ENCODE measurements around the gene GPR85. TPM values are rescaled to one million over a fixed set of nuclear protein-coding genes. Genes with fewer than 3 reads are reported as not detected.

Gene GPR85, protein sequence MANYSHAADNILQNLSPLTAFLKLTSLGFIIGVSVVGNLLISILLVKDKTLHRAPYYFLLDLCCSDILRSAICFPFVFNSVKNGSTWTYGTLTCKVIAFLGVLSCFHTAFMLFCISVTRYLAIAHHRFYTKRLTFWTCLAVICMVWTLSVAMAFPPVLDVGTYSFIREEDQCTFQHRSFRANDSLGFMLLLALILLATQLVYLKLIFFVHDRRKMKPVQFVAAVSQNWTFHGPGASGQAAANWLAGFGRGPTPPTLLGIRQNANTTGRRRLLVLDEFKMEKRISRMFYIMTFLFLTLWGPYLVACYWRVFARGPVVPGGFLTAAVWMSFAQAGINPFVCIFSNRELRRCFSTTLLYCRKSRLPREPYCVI
- total RNA-seq (2022; extraction: Qiagen RNA extraction) = not detected in 5 replicates

DNA sequence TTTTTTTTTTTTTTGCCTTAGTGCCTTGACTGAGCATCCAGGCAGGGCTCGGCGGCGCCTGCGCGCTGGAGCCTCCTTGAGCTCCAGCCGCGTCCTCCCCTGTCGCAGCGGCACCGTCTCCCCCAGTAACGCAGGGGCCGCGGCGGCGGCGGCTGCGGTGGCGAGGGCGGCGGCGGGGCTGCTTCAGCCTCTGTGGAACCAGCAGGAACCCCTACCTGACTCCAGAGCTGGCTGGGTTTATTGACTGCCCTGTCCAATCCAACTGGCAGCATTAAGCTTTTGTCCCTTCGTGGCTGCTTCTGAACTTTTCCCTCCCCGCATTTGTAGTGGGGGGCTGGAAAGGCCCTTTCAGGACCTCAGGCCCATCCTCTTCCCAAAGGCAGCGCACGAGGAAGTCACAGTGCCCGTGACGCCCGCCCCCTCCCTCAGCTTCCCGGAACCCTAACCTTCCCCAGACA is at the start of gene GPR85:
Gene GPR85 (minus strand): TSS at position 397 of the 458 bp plus-strand sequence. CDS start 2,106 bp downstream, outside the sequence.

DNA sequence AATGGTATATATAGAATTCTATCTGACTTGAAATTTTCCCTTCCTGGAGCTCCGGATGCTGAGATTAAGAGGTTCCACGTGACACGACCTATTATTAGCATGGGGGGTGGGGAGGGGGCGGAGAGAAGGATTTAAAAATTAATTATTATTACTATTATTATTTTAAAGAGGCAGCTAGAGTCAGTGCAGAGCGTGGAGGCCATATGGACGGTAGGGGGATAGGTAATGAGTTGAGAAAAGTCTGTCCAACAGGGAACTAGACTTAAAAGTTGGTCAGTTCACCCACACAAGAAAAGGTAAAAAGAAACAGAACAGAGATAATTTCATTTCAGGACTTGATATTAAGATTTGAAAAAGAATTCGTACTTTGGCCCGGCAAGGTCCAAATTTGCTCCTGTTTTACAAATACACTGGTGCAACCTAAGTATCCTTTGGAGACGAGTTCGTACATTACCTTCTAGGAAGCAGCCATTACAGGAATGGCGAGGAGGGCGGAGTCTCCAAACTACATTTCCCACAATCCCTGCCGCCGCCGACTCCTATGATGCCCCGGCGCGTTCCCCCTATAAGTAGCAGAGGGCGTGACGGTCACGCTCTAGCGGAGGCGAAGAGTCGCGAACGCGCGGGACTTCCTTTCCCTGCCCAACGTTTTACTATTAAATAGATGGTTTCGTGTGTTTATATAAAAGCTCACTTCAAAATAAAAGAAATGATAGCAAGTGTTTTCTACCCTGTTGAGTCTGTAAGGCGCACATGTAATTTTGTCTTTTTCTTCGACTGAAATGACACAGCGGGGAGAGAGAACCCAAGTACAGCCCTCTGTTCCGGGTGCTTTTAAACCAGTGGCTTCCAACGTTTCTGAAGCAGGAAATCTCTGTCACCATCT is 31.7 kb upstream of the GPR85 start, which contains the start of gene SMIM30:
Gene SMIM30 (minus strand): TSS at position 481 of the 886 bp plus-strand sequence. CDS start 976 bp downstream, outside the sequence.

Other genes starting within 250 kb of the GPR85 start
- 28.0 to 41.9 TPM (median 30.9 TPM) in 5 replicates for gene SMIM30, start 31.7 kb upstream of the GPR85 start, total RNA-seq (2022; extraction: Qiagen RNA extraction)

Data from A549 treated with dexamethasone at 1 μM for 4 hours (cell line).